ENCODE data around the gene DMRT3. TPM values are rescaled to one million over a fixed set of nuclear protein-coding genes. Genes with fewer than 3 reads are reported as not detected.

DMRT3 gene
- total RNA-seq, 4 donors from 2014 or later = 0.55 TPM; not detected in 3

- TF ChIP-seq CTCF (IDR thresholded peaks at IDR 0.05) (no peak), POLR2A (IDR thresholded peaks at IDR 0.05) (no peak)
- DNase-seq (ENCODE audit: low spot score in 2 of 2) = no peak
- intact Hi-C loops (cut with DNase I; ENCODE audit: low total_unique reads) = no loop called here
- WGBS, 2 donors = 71 to 74% methylated on average over 5 of the region's 5 CpGs
- no peak overlapping the region for H3K4me3 ChIP-seq (ENCODE audit: low read depth, poor library complexity, severe bottlenecking)
These were observed 36.6 kb downstream of the DMRT3 start for GRCh38 chr9:1013021-1013420.

DNA sequence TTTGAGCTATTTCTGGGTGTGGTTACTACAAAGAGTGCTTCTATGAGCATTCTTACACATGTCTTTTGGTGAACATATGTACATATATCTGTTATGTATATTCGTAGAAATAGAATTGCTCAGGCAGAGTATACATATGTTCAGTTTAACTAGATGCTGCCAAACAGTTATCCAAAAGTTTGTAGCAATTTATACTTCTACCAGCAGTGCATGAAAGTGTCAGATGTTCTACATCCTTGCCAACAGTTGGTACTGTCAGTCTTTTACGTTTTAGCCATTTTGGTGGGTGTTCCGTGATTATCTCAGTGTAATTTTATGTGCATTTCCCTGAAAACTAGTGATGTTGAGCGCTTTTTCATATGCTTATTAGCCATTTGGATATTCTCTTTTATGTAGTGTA, 37.8 kb downstream of the DMRT3 start:
- WGBS, 2 donors = 75 to 82% methylated on average over 4 of the region's 4 CpGs
- no peak overlapping the region for H3K4me3 ChIP-seq (ENCODE audit: low read depth, poor library complexity, severe bottlenecking)
- DNase-seq (ENCODE audit: low spot score in 2 of 2) = no peak
- TF ChIP-seq POLR2A (IDR thresholded peaks at IDR 0.05) = no peak
- TF ChIP-seq CTCF (IDR thresholded peaks at IDR 0.05) = no peak
- intact Hi-C loops (cut with DNase I; ENCODE audit: low total_unique reads) = no loop called here

GRCh38 chr9:1014640-1015039, 38.2 kb downstream of the DMRT3 start:
- no peak for DNase-seq (ENCODE audit: low spot score in 2 of 2)
- 83 to 85% methylated on average over 2 of the region's 2 CpGs for WGBS, 2 donors
- intact Hi-C loops (cut with DNase I; ENCODE audit: low total_unique reads) = no loop called here
- H3K4me3 ChIP-seq (ENCODE audit: low read depth, poor library complexity, severe bottlenecking) = no peak overlapping the region
- TF ChIP-seq CTCF (IDR thresholded peaks at IDR 0.05) = no peak
- TF ChIP-seq POLR2A (IDR thresholded peaks at IDR 0.05) = no peak

DNA sequence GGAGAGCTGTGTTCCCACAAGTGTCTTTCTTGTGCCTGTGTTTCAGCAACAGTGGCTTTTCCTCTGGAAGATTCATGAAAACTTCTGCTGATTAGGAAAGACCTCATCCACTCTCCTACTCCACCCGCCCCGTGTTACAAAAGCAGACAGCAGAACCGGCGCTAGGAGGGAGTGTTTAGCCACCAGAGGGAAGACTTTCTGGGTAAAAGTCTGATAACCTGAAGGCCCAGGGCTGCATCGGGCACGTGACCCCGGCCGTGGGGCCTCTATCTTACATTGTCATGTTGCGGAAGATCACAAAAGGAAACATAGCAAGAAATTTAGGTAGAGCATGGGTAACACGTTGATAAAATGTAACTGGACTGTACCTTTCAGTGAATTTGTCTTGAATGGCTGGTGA, 41.7 kb downstream of the DMRT3 start:
- H3K4me3 ChIP-seq (ENCODE audit: low read depth, poor library complexity, severe bottlenecking) = no peak overlapping the region
- DNase-seq (ENCODE audit: low spot score in 2 of 2) = no peak
- intact Hi-C loops (cut with DNase I; ENCODE audit: low total_unique reads) = no loop called here
- WGBS, 2 donors = 18 to 32% methylated on average over 10 of the region's 10 CpGs
- no peak for TF ChIP-seq CTCF (IDR thresholded peaks at IDR 0.05)
- no peak for TF ChIP-seq POLR2A (IDR thresholded peaks at IDR 0.05)

- intact Hi-C loops (cut with DNase I; ENCODE audit: low total_unique reads) = no loop called here
- H3K4me3 ChIP-seq (ENCODE audit: low read depth, poor library complexity, severe bottlenecking) = no peak overlapping the region
- 84 to 92% methylated on average over 1 of the region's 1 CpG for WGBS, 2 donors
- DNase-seq (ENCODE audit: low spot score in 2 of 2) = no peak
- TF ChIP-seq CTCF (IDR thresholded peaks at IDR 0.05) = no peak
- TF ChIP-seq POLR2A (IDR thresholded peaks at IDR 0.05) = no peak
These were observed 47.7 kb downstream of the DMRT3 start for GRCh38 chr9:1024112-1024511.

DNA sequence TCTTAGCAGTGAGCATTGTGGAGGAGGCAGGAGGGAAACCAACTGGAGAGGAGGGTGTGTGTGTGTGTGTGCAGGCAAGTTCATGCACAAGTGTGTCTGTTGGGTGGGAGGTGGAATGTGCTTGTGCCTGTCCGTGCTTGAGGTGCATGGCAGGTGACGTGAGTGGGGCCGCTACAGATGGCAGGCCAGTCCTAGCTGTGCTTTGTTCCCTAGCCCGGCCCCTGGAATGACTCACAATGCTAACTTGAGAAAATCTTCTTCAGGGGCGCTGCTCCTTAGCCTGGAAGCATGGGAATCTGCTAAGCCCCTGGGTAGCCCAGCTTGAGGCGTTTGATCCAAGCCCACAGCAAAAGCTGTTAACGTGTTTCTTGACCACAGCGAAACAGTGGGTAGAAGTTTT, 48.7 kb downstream of the DMRT3 start:
- no peak for DNase-seq (ENCODE audit: low spot score in 2 of 2)
- intact Hi-C loops (cut with DNase I; ENCODE audit: low total_unique reads) = no loop called here
- TF ChIP-seq CTCF (IDR thresholded peaks at IDR 0.05) (no peak), POLR2A (IDR thresholded peaks at IDR 0.05) (no peak)
- 64 to 69% methylated on average over 8 of the region's 8 CpGs for WGBS, 2 donors
- H3K4me3 ChIP-seq (ENCODE audit: low read depth, poor library complexity, severe bottlenecking) = no peak overlapping the region
